ENCODE data around the gene TBC1D22A. TPM values are rescaled to one million over a fixed set of nuclear protein-coding genes. Genes with fewer than 3 reads are reported as not detected.

Gene TBC1D22A
- total and polyA plus RNA-seq, 2 experiments from 2014 or later, result 16.6 to 18.5 TPM

- H3K36me3 ChIP-seq, result no peaks in the 10 kb centered on the region
- H3K4me1 ChIP-seq (ENCODE audit: low read depth), result no peaks in the 10 kb centered on the region
- no peak overlapping the region for H3K4me3 ChIP-seq
- H3K9me3 ChIP-seq (ENCODE audit: low read depth), result no peaks in the 10 kb centered on the region
- no peak overlapping the region for H3K27ac ChIP-seq
- no peak for DNase-seq (ENCODE audit: low read depth in 1 of 2, low spot score in 1 of 2)
- no peaks in the 10 kb centered on the region for H3K27me3 ChIP-seq
- TF ChIP-seq CTCF (IDR thresholded peaks at IDR 0.05; ENCODE audit: low read depth, low read length), result no peak
These were observed 271.8 kb downstream of the TBC1D22A start for GRCh38 chr22:47034076-47034808.

- no peak for DNase-seq (ENCODE audit: low read depth in 1 of 2, low spot score in 1 of 2)
- Histone ChIP-seq H3K36me3 (no peaks in the 10 kb centered on the region), H3K4me1 (ENCODE audit: low read depth) (no peaks in the 10 kb centered on the region), H3K27me3 (no peaks in the 10 kb centered on the region), H3K4me3 (no peak overlapping the region), H3K27ac (no peak overlapping the region), H3K9me3 (ENCODE audit: low read depth) (no peaks in the 10 kb centered on the region)
- TF ChIP-seq CTCF (IDR thresholded peaks at IDR 0.05; ENCODE audit: low read depth, low read length), result no peak
These were observed 272.5 kb downstream of the TBC1D22A start for GRCh38 chr22:47034905-47035419.

DNA sequence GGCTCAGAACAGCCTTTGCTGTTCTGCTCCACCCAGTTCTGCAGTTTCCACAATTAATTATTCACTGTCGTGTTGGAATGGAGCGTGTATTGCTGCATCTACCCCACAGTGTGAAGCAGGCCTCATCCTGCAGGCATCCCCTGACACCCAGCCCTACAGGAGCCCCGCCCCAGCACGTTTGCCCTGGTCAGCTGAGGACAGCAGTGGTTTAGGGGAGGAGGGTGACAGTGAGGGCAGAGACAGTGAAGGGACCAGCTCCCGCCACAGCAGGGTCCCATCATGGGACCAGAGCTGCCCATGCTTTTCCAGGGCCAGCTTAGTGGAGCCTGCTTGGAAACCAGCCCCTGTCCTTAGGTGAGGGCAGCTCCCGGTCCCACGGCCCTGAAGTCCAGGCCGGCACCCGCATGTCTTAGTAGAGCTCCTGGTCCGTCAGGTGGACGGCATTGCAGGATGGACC is 273.0 kb downstream of the TBC1D22A start:
- no peak for TF ChIP-seq CTCF (IDR thresholded peaks at IDR 0.05; ENCODE audit: low read depth, low read length)
- Histone ChIP-seq H3K9me3 (ENCODE audit: low read depth) (no peaks in the 10 kb centered on the region), H3K36me3 (no peaks in the 10 kb centered on the region), H3K27me3 (no peaks in the 10 kb centered on the region), H3K4me3 (no peak overlapping the region), H3K4me1 (ENCODE audit: low read depth) (no peaks in the 10 kb centered on the region), H3K27ac (no peak overlapping the region)
- DNase-seq (ENCODE audit: low read depth in 1 of 2, low spot score in 1 of 2), result no peak

GRCh38 chr22:47036352-47036751 is 273.9 kb downstream of the TBC1D22A start:
- Histone ChIP-seq H3K27ac (no peak overlapping the region), H3K27me3 (no peaks in the 10 kb centered on the region), H3K36me3 (no peaks in the 10 kb centered on the region), H3K9me3 (ENCODE audit: low read depth) (no peaks in the 10 kb centered on the region), H3K4me3 (no peak overlapping the region), H3K4me1 (ENCODE audit: low read depth) (no peaks in the 10 kb centered on the region)
- no peak for DNase-seq (ENCODE audit: low read depth in 1 of 2, low spot score in 1 of 2)
- no peak for TF ChIP-seq CTCF (IDR thresholded peaks at IDR 0.05; ENCODE audit: low read depth, low read length)

DNA sequence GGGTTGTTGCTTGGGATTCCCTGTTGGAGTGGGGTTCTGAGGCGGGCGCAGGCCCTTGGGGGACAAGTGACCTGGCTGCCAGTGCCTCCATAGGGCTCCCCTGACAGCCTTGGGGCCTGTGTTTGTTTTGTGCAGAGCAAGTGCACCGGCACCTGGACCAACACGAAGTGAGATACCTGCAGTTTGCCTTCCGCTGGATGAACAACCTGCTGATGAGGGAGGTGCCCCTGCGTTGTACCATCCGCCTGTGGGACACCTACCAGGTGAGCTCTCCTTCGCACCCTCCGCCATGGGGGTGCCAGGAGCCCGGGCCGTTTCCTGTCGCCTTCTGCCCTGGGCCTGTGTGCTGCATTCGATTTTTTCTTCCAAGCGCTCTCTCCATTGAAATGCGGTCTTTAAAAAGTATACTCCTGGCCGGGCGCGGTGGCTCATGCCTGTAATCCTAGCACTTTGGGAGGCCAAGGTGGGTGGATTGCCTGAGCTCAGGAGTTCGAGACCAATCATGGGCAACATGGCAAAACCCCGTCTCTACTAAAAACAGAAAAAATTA is 274.6 kb downstream of the TBC1D22A start:
- Histone ChIP-seq H3K27me3 (no peaks in the 10 kb centered on the region), H3K36me3 (no peaks in the 10 kb centered on the region), H3K4me3 (no peak overlapping the region), H3K27ac (no peak overlapping the region), H3K4me1 (ENCODE audit: low read depth) (no peaks in the 10 kb centered on the region), H3K9me3 (ENCODE audit: low read depth) (no peaks in the 10 kb centered on the region)
- no peak for TF ChIP-seq CTCF (IDR thresholded peaks at IDR 0.05; ENCODE audit: low read depth, low read length)
- DNase-seq (ENCODE audit: low read depth in 1 of 2, low spot score in 1 of 2), result no peak

All from cardiac muscle cell (in vitro differentiated cells and primary cell).